ENCODE measurements around the gene FBXO28.
A peak's percentile ranks its signal among the peaks of the same experiment; 100 is the strongest.

FBXO28 gene

DNA sequence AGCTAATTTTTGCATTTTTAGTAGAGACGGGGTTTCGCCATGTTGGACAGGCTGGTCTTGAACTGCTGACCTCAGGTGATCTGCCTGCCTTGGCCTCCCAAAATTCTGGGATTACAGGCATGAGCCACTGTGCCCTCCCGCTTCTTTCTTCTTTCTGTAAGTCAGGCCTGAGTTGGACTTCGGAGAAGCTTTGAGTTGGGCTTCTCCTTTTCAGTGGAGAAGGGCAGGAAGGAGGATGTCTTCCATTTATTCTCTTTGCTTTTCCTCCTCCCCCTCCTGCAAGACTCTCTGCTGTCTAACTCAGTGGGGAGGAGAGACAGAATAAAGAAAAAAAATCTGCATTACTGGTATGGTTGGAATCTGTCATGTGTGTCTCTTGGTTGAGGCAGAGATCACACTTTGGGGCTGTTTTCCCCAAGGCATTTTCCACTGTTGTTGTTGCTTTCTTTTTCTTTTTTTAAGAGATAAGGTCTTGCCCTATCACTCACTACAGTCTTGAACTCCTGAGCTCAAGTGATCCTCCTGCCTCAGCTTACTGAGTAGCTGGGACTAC lies 55.9 kb downstream of the FBXO28 start:
- no peaks in the 10 kb centered on the region for H3K79me2 ChIP-seq (ENCODE audit: insufficient read depth, low read length)
- H2AFZ ChIP-seq (ENCODE audit: low read length): peak overlapping the region; percentile 61
- H3F3A ChIP-seq (ENCODE audit: low read depth): 0 out of 2 replicates have a peak, but pooled peaks cover 2% of the 10 kb centered on the region
- H3K4me1 ChIP-seq (ENCODE audit: insufficient read depth, low read length, poor library complexity, severe bottlenecking): peaks cover 19% of the 10 kb centered on the region
- H3K4me3 ChIP-seq (ENCODE audit: low read length, poor library complexity, severe bottlenecking): no peak overlapping the region
- H3K4me2 ChIP-seq (ENCODE audit: low read depth, low read length, poor library complexity, severe bottlenecking): peak overlapping the region; percentile 67
- H3K27me3 ChIP-seq (ENCODE audit: insufficient read depth, low read length, poor library complexity, severe bottlenecking): no peaks in the 10 kb centered on the region
- no peaks in the 10 kb centered on the region for H3K9me3 ChIP-seq (ENCODE audit: insufficient read depth, low read depth, low read length)
- no peak for TF ChIP-seq EZH2phosphoT487 (IDR thresholded peaks at IDR 0.05; ENCODE audit: borderline replicate concordance)
- TF ChIP-seq, protein P1, sequence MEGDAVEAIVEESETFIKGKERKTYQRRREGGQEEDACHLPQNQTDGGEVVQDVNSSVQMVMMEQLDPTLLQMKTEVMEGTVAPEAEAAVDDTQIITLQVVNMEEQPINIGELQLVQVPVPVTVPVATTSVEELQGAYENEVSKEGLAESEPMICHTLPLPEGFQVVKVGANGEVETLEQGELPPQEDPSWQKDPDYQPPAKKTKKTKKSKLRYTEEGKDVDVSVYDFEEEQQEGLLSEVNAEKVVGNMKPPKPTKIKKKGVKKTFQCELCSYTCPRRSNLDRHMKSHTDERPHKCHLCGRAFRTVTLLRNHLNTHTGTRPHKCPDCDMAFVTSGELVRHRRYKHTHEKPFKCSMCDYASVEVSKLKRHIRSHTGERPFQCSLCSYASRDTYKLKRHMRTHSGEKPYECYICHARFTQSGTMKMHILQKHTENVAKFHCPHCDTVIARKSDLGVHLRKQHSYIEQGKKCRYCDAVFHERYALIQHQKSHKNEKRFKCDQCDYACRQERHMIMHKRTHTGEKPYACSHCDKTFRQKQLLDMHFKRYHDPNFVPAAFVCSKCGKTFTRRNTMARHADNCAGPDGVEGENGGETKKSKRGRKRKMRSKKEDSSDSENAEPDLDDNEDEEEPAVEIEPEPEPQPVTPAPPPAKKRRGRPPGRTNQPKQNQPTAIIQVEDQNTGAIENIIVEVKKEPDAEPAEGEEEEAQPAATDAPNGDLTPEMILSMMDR (conservative IDR thresholded peaks at IDR 0.05; ENCODE audit: low read length): no peak
- H3K36me3 ChIP-seq (ENCODE audit: insufficient read depth, low read length): no peaks in the 10 kb centered on the region
- H3K9ac ChIP-seq (ENCODE audit: low read depth, low read length, poor library complexity, severe bottlenecking): peak overlapping the region; percentile 23
- no peaks in the 10 kb centered on the region for H3K9me2 ChIP-seq (replicated peaks; ENCODE audit: low read depth, low read length)
- H4K20me1 ChIP-seq (ENCODE audit: insufficient read depth, low read length, poor library complexity, severe bottlenecking): no peaks in the 10 kb centered on the region

DNA sequence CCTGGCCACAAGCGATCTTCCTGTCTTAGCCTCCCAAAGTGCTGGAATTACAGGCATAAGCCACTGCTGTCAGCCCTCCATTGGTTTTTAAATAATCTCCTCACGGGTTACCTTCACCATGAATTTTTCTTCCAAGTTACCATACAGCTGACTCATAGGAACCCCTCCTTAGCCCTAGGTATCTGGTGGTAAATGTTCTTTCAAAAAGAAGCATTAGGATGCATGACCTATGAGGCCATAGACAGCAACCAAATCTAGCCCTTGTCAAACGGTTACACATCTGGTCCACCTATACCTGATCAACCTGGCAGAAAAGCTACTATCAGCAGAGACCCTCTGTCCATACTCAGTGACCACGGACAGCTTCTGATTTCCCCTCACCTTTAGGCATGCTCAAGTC lies 56.4 kb downstream of the FBXO28 start:
- H3K4me2 ChIP-seq (ENCODE audit: low read depth, low read length, poor library complexity, severe bottlenecking): peak overlapping the region; percentile 67
- H3K36me3 ChIP-seq (ENCODE audit: insufficient read depth, low read length): no peaks in the 10 kb centered on the region
- H3K4me1 ChIP-seq (ENCODE audit: insufficient read depth, low read length, poor library complexity, severe bottlenecking): peaks cover 19% of the 10 kb centered on the region
- H3K4me3 ChIP-seq (ENCODE audit: low read length, poor library complexity, severe bottlenecking): no peak overlapping the region
- TF ChIP-seq, protein P1 (conservative IDR thresholded peaks at IDR 0.05; ENCODE audit: low read length): no peak
- no peak for TF ChIP-seq EZH2phosphoT487 (IDR thresholded peaks at IDR 0.05; ENCODE audit: borderline replicate concordance)
- no peaks in the 10 kb centered on the region for H3K27me3 ChIP-seq (ENCODE audit: insufficient read depth, low read length, poor library complexity, severe bottlenecking)
- no peaks in the 10 kb centered on the region for H4K20me1 ChIP-seq (ENCODE audit: insufficient read depth, low read length, poor library complexity, severe bottlenecking)
- H3K79me2 ChIP-seq (ENCODE audit: insufficient read depth, low read length): no peaks in the 10 kb centered on the region
- H2AFZ ChIP-seq (ENCODE audit: low read length): peak overlapping the region; percentile 61
- no peak overlapping the region for H3K9ac ChIP-seq (ENCODE audit: low read depth, low read length, poor library complexity, severe bottlenecking)
- no peaks in the 10 kb centered on the region for H3K9me2 ChIP-seq (replicated peaks; ENCODE audit: low read depth, low read length)
- H3K9me3 ChIP-seq (ENCODE audit: insufficient read depth, low read depth, low read length): no peaks in the 10 kb centered on the region
- H3F3A ChIP-seq (ENCODE audit: low read depth): 0 out of 2 replicates have a peak, but pooled peaks cover 2% of the 10 kb centered on the region

DNA sequence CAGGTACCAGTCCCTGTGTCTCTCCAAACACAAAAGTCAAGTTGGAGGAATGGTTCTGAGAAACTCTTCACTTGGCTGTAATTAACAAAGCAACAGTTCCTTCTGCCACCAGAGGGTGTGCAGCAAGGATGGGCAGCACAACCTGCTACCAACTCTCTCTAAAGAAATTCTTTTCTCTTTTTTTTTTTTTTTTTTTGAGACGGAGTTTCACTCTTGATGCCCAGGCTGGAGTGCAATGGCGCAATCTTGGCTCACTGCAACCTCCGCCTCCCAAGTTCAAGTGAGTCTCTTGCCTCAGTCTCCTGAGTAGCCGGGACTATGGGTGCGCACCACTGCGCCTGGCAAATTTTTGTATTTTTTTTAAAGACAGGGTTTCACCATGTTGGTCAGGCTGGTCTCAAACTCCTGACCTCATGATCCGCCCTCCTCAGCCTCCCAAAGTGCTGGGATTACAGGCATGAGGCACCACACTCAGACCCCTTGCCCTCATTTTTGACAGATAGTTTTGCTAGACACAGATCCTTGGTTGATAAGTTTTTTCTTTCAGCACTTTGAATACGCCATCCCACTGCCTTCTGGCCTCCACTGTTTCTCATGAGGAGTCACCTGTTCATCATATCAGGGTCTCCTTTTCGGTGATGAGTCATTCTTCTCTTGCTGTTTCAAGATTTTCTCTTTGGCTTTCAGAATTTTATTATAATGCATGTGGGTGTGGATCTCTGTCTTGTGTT lies 57.0 kb downstream of the FBXO28 start:
- Histone ChIP-seq H3K4me2 (ENCODE audit: low read depth, low read length, poor library complexity, severe bottlenecking) (peak overlapping the region; percentile 67), H3F3A (ENCODE audit: low read depth) (0 out of 2 replicates have a peak, but pooled peaks cover 2% of the 10 kb centered on the region), H3K9ac (ENCODE audit: low read depth, low read length, poor library complexity, severe bottlenecking) (no peak overlapping the region), H3K9me2 (replicated peaks; ENCODE audit: low read depth, low read length) (no peaks in the 10 kb centered on the region), H3K4me3 (ENCODE audit: low read length, poor library complexity, severe bottlenecking) (no peak overlapping the region), H4K20me1 (ENCODE audit: insufficient read depth, low read length, poor library complexity, severe bottlenecking) (no peaks in the 10 kb centered on the region), H3K4me1 (ENCODE audit: insufficient read depth, low read length, poor library complexity, severe bottlenecking) (peaks cover 19% of the 10 kb centered on the region), H2AFZ (ENCODE audit: low read length) (peak overlapping the region; percentile 61), H3K36me3 (ENCODE audit: insufficient read depth, low read length) (no peaks in the 10 kb centered on the region), H3K9me3 (ENCODE audit: insufficient read depth, low read depth, low read length) (no peaks in the 10 kb centered on the region), H3K27me3 (ENCODE audit: insufficient read depth, low read length, poor library complexity, severe bottlenecking) (no peaks in the 10 kb centered on the region), H3K79me2 (ENCODE audit: insufficient read depth, low read length) (no peaks in the 10 kb centered on the region)
- TF ChIP-seq EZH2phosphoT487 (IDR thresholded peaks at IDR 0.05; ENCODE audit: borderline replicate concordance): no peak
- TF ChIP-seq, protein P1 (conservative IDR thresholded peaks at IDR 0.05; ENCODE audit: low read length): peak; percentile 64
